GM23248 (cell line): ENCODE measurements around the gene HAND1. TPM values are rescaled to one million over a fixed set of nuclear protein-coding genes. Genes with fewer than 3 reads are reported as not detected.

ENCODE experiments used
- DNase-seq: peaks from one replicate; pipeline ENCODE4 v3.0.0-alpha.2; 2015
- H2AFZ ChIP-seq: fragments of 200-600 bp; sonication (generic); 2 replicates; pipeline ENCODE4 v1.6.1; 2016; ENCODE audit warnings: antibody characterized with exemption
- H3F3A ChIP-seq: fragments of 200-600 bp; sonication (generic); 2 replicates; pipeline ENCODE4 v1.6.1; 2016; ENCODE audit warnings: mild to moderate bottlenecking, antibody characterized with exemption, mixed run types; ENCODE audit not compliant: insufficient read depth
- H3K27ac ChIP-seq: fragments of 200-600 bp; sonication (generic); 2 replicates; pipeline ENCODE4 v1.5.1; 2016; ENCODE audit warnings: mild to moderate bottlenecking
- H3K27me3 ChIP-seq: fragments of 200-600 bp; sonication (generic); replicated peaks from 2 replicates; pipeline ENCODE4 v1.6.1; 2016; ENCODE audit warnings: mild to moderate bottlenecking; ENCODE audit not compliant: insufficient read depth
- H3K36me3 ChIP-seq: fragments of 200-600 bp; sonication (generic); 2 replicates; pipeline ENCODE4 v1.6.1; 2016; ENCODE audit warnings: low read depth, mild to moderate bottlenecking
- H3K4me1 ChIP-seq: fragments of 200-600 bp; sonication (generic); 2 replicates; pipeline ENCODE4 v1.6.1; 2016; ENCODE audit warnings: mild to moderate bottlenecking; ENCODE audit not compliant: insufficient read depth
- H3K4me2 ChIP-seq: fragments of 200-600 bp; sonication (generic); one replicate; pipeline ENCODE4 v1.6.1; 2016; ENCODE audit warnings: mild to moderate bottlenecking; ENCODE audit not compliant: unreplicated experiment
- H3K4me3 ChIP-seq: fragments of 200-600 bp; sonication (generic); 2 replicates; pipeline ENCODE4 v1.5.1; 2016; ENCODE audit warnings: mild to moderate bottlenecking
- H3K79me2 ChIP-seq: fragments of 200-600 bp; sonication (generic); 2 replicates; pipeline ENCODE4 v1.6.1; 2016; ENCODE audit warnings: mild to moderate bottlenecking; ENCODE audit not compliant: insufficient read depth
- H3K9ac ChIP-seq: fragments of 200-600 bp; sonication (generic); 2 replicates; pipeline ENCODE4 v1.6.1; 2016; ENCODE audit warnings: mild to moderate bottlenecking
- H3K9me2 ChIP-seq: fragments of 200-600 bp; sonication (generic); 2 replicates; pipeline ENCODE4 v1.6.1; 2016; ENCODE audit warnings: mixed run types, mild to moderate bottlenecking, moderate library complexity; ENCODE audit not compliant: insufficient read depth
- H3K9me3 ChIP-seq: fragments of 200-600 bp; sonication (generic); one replicate; pipeline ENCODE4 v1.6.1; 2017; ENCODE audit warnings: low read depth
- H4K20me1 ChIP-seq: fragments of 200-600 bp; sonication (generic); 2 replicates; pipeline ENCODE4 v1.6.0; 2016; ENCODE audit not compliant: insufficient read depth
- EZH2 ChIP-seq: fragments of 200-600 bp; sonication (generic); IDR thresholded peaks from 2 replicates; pipeline ENCODE4 v1.6.1; 2018; ENCODE audit warnings: antibody characterized with exemption, mild to moderate bottlenecking; ENCODE audit not compliant: insufficient read depth, poor library complexity, severe bottlenecking
- EZH2phosphoT487 ChIP-seq: fragments of 200-600 bp; sonication (generic); IDR thresholded peaks from 2 replicates; pipeline ENCODE4 v1.6.1; 2018; ENCODE audit warnings: antibody characterized with exemption, moderate library complexity, mild to moderate bottlenecking, low read depth; ENCODE audit not compliant: insufficient read depth
- WGBS, 2 experiments: methylation state at CpG; one replicate each; pipeline ENCODE4 v1.1.6; 2015 to 2017; ENCODE audit warnings: low lambda C conversion rate in 2 of 2, low coverage in 1 of 2; ENCODE audit errors: missing lambda C conversion rate in 2 of 2; 5-methylcytosine and 5-hydroxymethylcytosine counted together
- in situ Hi-C: fragments of 300-500 bp; cut with MboI; formaldehyde crosslinking; loops from 2 replicates; pipeline ENCODE4 v1.15.0; 2020
- polyA plus RNA-seq: library from polyadenylated mRNA; unstranded; fragments of >200 nt; fragmentation: Nextera tagmentation; extraction: Ambion mirVana; gene quantifications from 2 replicates; pipeline ENCODE4 v1.2.1, GENCODE V29; 2016
- total RNA-seq: library from RNA; depleted of rRNA; stranded (reverse); fragments of >200 nt; shearing (Covaris generic); gene quantifications from 2 replicates; pipeline ENCODE4 v1.2.3, GENCODE V29; 2014

Gene HAND1
- total and polyA plus RNA-seq, 2 experiments from 2014 or later = not detected

DNA sequence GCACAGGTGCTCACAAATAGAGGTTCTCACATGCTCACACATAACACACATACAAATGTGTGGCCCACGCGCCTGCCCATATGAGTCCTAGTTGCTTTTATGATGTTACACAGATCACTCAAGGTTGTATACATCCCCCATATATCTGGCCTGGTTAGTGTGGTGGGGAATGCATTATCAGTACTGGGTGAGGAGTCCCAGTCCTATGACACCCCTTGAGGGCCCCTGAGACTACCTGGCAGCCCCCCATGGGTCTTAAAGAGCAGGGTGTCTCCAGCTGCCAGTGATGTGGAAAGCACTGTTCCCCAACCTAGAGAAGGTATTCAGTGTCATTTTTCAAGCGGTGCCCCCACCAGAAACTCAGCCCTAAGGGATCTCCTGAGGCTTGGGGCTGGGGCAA lies 2.8 kb upstream of the HAND1 start:
- no peak overlapping the region for H3K9ac ChIP-seq
- no peak for TF ChIP-seq EZH2
- no peak for DNase-seq
- H3K36me3 ChIP-seq = no peaks in the 10 kb centered on the region
- H3K27ac ChIP-seq = no peak overlapping the region
- in situ Hi-C loops = no loop called here
- H3K9me3 ChIP-seq = no peaks in the 10 kb centered on the region
- peaks cover 98% of the 10 kb centered on the region for H3K27me3 ChIP-seq
- no peaks in the 10 kb centered on the region for H3K79me2 ChIP-seq
- H2AFZ ChIP-seq = no peak overlapping the region
- WGBS, 2 experiments = 0 to 4% methylated on average over 3 of the region's 3 CpGs
- H3K9me2 ChIP-seq = no peaks in the 10 kb centered on the region
- no peaks in the 10 kb centered on the region for H3K4me1 ChIP-seq
- no peak overlapping the region for H3K4me2 ChIP-seq
- no peak overlapping the region for H3K4me3 ChIP-seq
- no peaks in the 10 kb centered on the region for H3F3A ChIP-seq
- H4K20me1 ChIP-seq = no peaks in the 10 kb centered on the region

DNA sequence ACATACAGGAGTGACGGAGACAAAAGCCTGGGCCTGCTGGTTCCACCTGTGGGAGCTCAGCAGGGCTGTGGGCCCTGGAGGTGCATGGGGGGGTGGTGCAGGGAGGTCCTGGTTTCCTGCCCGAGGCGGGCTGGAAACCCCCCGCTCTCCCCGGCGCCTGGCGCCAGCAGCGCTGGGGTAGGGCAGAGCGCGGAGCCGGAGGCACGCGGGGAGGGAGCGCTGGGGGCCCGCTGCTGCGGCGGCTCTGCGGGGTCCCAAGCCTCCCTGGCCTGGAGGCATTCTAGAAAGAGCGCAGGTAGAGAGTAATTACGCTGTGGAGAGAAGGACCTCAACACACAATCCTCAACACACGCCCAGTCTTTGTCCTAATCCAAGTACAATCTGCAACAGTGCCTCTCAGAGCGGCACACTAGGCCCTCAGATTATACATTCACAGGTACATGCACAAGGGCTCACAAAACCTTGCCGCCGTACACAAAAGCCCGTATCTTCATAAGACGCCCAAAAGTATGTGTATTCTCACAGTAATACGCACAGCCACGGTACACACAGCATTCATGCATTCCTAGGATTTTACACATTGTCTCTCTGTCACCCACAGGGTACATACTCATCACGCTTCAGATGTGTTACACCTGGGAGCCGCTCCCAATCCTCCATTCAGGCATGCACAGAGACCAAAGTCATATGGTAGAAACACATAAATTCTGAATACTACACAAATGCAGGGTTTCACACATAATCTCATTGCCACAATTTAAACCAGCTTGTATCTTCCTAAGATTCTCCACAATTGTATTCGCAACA lies 2.1 kb upstream of the HAND1 start:
- no peak overlapping the region for H3K9ac ChIP-seq
- DNase-seq = no peak
- 12% methylated on average over 28 to 31 of the region's 31 CpGs for WGBS, 2 experiments

DNA sequence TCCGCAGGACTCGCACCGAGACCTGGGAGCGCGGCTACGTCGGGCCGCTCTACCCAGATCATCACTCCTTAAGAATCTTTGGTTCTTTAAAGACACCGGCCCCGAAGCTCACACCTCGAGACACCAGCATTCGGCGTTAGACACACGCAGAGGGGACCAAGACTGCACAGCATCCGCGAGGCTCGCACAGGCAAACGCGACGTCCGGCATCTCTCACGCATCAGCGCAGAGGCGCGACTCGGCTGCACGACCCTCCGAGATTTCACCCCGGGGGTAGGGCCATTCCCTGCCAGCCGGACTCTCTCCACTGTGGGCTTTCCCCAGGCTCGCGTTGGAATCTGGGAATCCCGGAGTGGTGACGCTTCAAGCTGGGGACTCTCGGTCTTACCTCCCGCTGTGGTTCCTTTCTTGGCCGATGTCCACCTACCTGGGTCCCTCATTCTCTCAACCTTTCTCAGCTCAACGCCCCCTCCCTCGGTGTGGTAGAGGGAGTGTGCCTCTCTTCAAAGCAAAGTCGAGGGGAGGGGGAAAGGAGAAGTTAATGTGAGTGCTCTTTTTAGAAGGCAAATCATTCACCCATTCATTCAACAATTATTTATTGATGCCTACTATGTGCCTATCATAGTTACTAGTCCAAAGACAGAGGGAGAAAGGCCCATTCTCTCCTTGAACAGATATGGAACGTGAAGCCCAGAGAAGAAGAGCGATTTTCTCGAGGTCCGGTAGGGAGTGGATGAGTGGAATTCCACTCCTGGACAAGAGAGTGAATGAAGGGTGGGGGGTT lies 1.3 kb upstream of the HAND1 start:
- no peaks in the 10 kb centered on the region for H3K36me3 ChIP-seq
- H3K27ac ChIP-seq = no peak overlapping the region
- H3K4me3 ChIP-seq = no peak overlapping the region
- DNase-seq = no peak
- no peaks in the 10 kb centered on the region for H3K9me2 ChIP-seq
- in situ Hi-C loops = no loop called here
- H3K9me3 ChIP-seq = no peaks in the 10 kb centered on the region
- H3K4me2 ChIP-seq = no peak overlapping the region
- no peaks in the 10 kb centered on the region for H3F3A ChIP-seq
- H3K79me2 ChIP-seq = no peaks in the 10 kb centered on the region
- H3K9ac ChIP-seq = no peak overlapping the region
- H2AFZ ChIP-seq = no peak overlapping the region
- 9 to 11% methylated on average over 39 to 42 of the region's 44 CpGs for WGBS, 2 experiments
- peaks cover 98% of the 10 kb centered on the region for H3K27me3 ChIP-seq
- TF ChIP-seq EZH2phosphoT487 (0 out of 2 replicates have a peak, but pooled peaks have one; percentile 29), EZH2 (peak; percentile 73)
- no peaks in the 10 kb centered on the region for H3K4me1 ChIP-seq
- no peaks in the 10 kb centered on the region for H4K20me1 ChIP-seq

More for the DNA sequence above, 2.1 kb upstream of the HAND1 start:
- no peaks in the 10 kb centered on the region for H3F3A ChIP-seq
- peaks cover 98% of the 10 kb centered on the region for H3K27me3 ChIP-seq
- TF ChIP-seq EZH2 (peak; percentile 97), EZH2phosphoT487 (no peak)
- in situ Hi-C loops = no loop called here
- H3K27ac ChIP-seq = no peak overlapping the region
- no peaks in the 10 kb centered on the region for H3K4me1 ChIP-seq
- no peaks in the 10 kb centered on the region for H3K9me2 ChIP-seq
- H3K4me3 ChIP-seq = no peak overlapping the region
- no peaks in the 10 kb centered on the region for H3K9me3 ChIP-seq
- H4K20me1 ChIP-seq = no peaks in the 10 kb centered on the region
- H3K36me3 ChIP-seq = no peaks in the 10 kb centered on the region
- no peaks in the 10 kb centered on the region for H3K79me2 ChIP-seq
- H3K4me2 ChIP-seq = no peak overlapping the region
- no peak overlapping the region for H2AFZ ChIP-seq

DNA sequence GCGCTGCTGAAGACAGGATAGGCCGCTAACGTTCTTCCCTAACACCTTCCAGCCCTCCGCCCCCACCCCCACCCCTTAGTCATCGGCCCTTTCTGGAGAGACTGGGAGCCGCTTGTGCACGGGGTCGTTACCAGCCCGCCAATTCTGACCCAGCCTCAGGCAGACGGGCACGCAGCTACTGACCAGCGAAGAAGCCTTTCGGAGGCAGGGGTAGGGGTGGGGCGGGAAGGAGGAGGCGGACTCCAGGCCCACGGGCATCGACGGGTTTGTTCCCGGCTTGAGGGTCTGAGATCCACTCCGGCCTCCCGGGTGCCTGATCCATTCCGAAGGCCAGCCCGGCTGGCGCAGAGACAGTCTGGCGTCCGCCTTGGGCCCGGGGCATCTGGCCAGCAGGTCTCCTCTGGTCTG lies 729 bp upstream of the HAND1 start:
- Histone ChIP-seq H3K4me2 (no peak overlapping the region), H3K4me1 (no peaks in the 10 kb centered on the region), H3K9me2 (no peaks in the 10 kb centered on the region), H3F3A (no peaks in the 10 kb centered on the region), H3K9ac (no peak overlapping the region), H3K9me3 (no peaks in the 10 kb centered on the region), H3K27ac (no peak overlapping the region), H3K4me3 (no peak overlapping the region), H2AFZ (no peak overlapping the region), H3K27me3 (peaks cover 98% of the 10 kb centered on the region), H3K79me2 (no peaks in the 10 kb centered on the region), H3K36me3 (no peaks in the 10 kb centered on the region), H4K20me1 (no peaks in the 10 kb centered on the region)
- in situ Hi-C loops = no loop called here
- no peak for DNase-seq
- no peak for TF ChIP-seq EZH2
- TF ChIP-seq EZH2phosphoT487 = no peak
- 14 to 22% methylated on average over 23 to 26 of the region's 27 CpGs for WGBS, 2 experiments
